Lung (tissue), 12 donors: ENCODE results near the gene PHF2. TPM values are rescaled to one million over a fixed set of nuclear protein-coding genes. Genes with fewer than 3 reads are reported as not detected.

Experiments
- ATAC-seq: fragments of 200-7000 bp; cut with Tn5 transposase; one replicate; pipeline ENCODE4 v1.9.1; 2020; ENCODE audit warnings: moderate number of reproducible peaks; ENCODE audit not compliant: insufficient read depth, low FRiP score
- DNase-seq, 3 donors: peaks; one replicate each; pipeline ENCODE4 v3.0.0-alpha.2; 2013 to 2017
- H3K27ac ChIP-seq, 2 donors: one replicate each; pipeline ENCODE4 v1.5.1; 2013; ENCODE audit warnings: mild to moderate bottlenecking in 2 of 2, moderate library complexity in 2 of 2, control low read depth in 1 of 2, inconsistent platforms in 1 of 2, low read depth in 1 of 2, low read length in 1 of 2
- H3K27me3 ChIP-seq, 3 donors: one replicate each; pipeline ENCODE4 v1.5.1; 2013; ENCODE audit warnings: low read length in 2 of 3; ENCODE audit not compliant: control insufficient read depth in 3 of 3, insufficient read depth in 3 of 3
- H3K36me3 ChIP-seq, 4 donors: one replicate each; pipeline ENCODE4 v1.5.1; 2013; ENCODE audit warnings: low read length in 4 of 4, mild to moderate bottlenecking in 1 of 4, moderate library complexity in 1 of 4; ENCODE audit not compliant: control insufficient read depth in 4 of 4, insufficient read depth in 4 of 4
- H3K4me1 ChIP-seq, 5 donors: one replicate each; pipeline ENCODE4 v1.5.1; 2013; ENCODE audit warnings: low read length in 5 of 5, mild to moderate bottlenecking in 2 of 5, moderate library complexity in 1 of 5; ENCODE audit not compliant: control insufficient read depth in 5 of 5, insufficient read depth in 5 of 5
- H3K4me3 ChIP-seq: one replicate; pipeline ENCODE4 v1.5.1; 2013; ENCODE audit warnings: mild to moderate bottlenecking, control low read depth, moderate library complexity
- H3K9ac ChIP-seq, 2 donors: one replicate each; pipeline ENCODE4 v1.5.1; 2013; ENCODE audit warnings: low read length in 2 of 2, control low read depth in 1 of 2; ENCODE audit not compliant: insufficient read depth in 1 of 2
- H3K9me3 ChIP-seq, 4 donors: one replicate each; pipeline ENCODE4 v1.5.1; 2013; ENCODE audit warnings: low read length in 3 of 4, mild to moderate bottlenecking in 1 of 4, moderate library complexity in 1 of 4; ENCODE audit not compliant: control insufficient read depth in 4 of 4, insufficient read depth in 3 of 4
- CTCF ChIP-seq: IDR thresholded peaks from 2 replicates; pipeline ENCODE4 v1.5.1; 2012; ENCODE audit warnings: mild to moderate bottlenecking; ENCODE audit errors: control extremely low read depth, extremely low read depth
- WGBS, 2 donors: extraction: QIAGEN DNeasy Blood & Tissue Kit; methylation state at CpG; one replicate each; pipeline ENCODE4 v1.1.7; 2013; 5-methylcytosine and 5-hydroxymethylcytosine counted together
- polyA plus RNA-seq, 2 donors: library from polyadenylated mRNA; stranded (reverse); fragments of 200-250 nt; gene quantifications; one replicate each; pipeline ENCODE4 v1.2.1, GENCODE V29; 2013
- total RNA-seq, 2 donors: library from RNA; depleted of rRNA in 1 of 2; stranded (reverse); fragments of >200 nt in 1 of 2; gene quantifications; one replicate each; pipeline ENCODE4 v1.2.1, GENCODE V29; 2014 to 2021
- donor health status: control.
- donor health status: control.
- donor health status: Bipolar disorder and iron deficiency.
- donor health status: healthy.
- donor health status: DM: yes; HTN: yes; CAD: no.

The PHF2 gene
- total and polyA plus RNA-seq, 4 donors = 20.1 to 33.6 (median 30.2) TPM

- Histone ChIP-seq H3K27ac (no peak overlapping the region), H3K4me1 (no peaks in the 10 kb centered on the region), H3K36me3 (peaks cover 0 to 74% (median 46%) of the 10 kb centered on the region in 4 donors), H3K9ac (no peak overlapping the region), H3K9me3 (peaks cover 0 to 4% (median 0%) of the 10 kb centered on the region in 4 donors), H3K27me3 (no peaks in the 10 kb centered on the region), H3K4me3 (no peak overlapping the region)
- ATAC-seq = no peak
- 96 to 100% methylated on average over 5 of the region's 5 CpGs for WGBS, 2 donors
- no peak for TF ChIP-seq CTCF
- DNase-seq = peak in 1 of 3 donors; percentile 7
Measured at GRCh38 chr9:93660352-93661046, 84.1 kb downstream of the PHF2 start.

GRCh38 chr9:93661591-93661990, 85.2 kb downstream of the PHF2 start:
- 100% methylated on average over 1 of the region's 1 CpG for WGBS, 2 donors
- no peak for DNase-seq
- no peak for TF ChIP-seq CTCF
- H3K27ac ChIP-seq = no peak overlapping the region
- no peak for ATAC-seq
- peaks cover 0 to 73% (median 43%) of the 10 kb centered on the region in 4 donors for H3K36me3 ChIP-seq
- no peak overlapping the region for H3K4me3 ChIP-seq
- peaks cover 0 to 4% (median 0%) of the 10 kb centered on the region in 4 donors for H3K9me3 ChIP-seq
- H3K9ac ChIP-seq = no peak overlapping the region
- no peaks in the 10 kb centered on the region for H3K27me3 ChIP-seq
- no peaks in the 10 kb centered on the region for H3K4me1 ChIP-seq

- Histone ChIP-seq H3K9ac (no peak overlapping the region), H3K4me3 (no peak overlapping the region), H3K4me1 (no peaks in the 10 kb centered on the region), H3K9me3 (peaks cover 0 to 4% (median 0%) of the 10 kb centered on the region in 4 donors), H3K27ac (no peak overlapping the region), H3K36me3 (peaks cover 0 to 71% (median 39%) of the 10 kb centered on the region in 4 donors), H3K27me3 (no peaks in the 10 kb centered on the region)
- no peak for TF ChIP-seq CTCF
- DNase-seq (peak in 1 of 3 donors; percentile 4), ATAC-seq (no peak)
- WGBS, 2 donors = 84 to 97% methylated on average over 4 of the region's 4 CpGs
Measured at GRCh38 chr9:93662016-93662638, 85.7 kb downstream of the PHF2 start.
